ENCODE data around the gene SLC12A7.

DNA sequence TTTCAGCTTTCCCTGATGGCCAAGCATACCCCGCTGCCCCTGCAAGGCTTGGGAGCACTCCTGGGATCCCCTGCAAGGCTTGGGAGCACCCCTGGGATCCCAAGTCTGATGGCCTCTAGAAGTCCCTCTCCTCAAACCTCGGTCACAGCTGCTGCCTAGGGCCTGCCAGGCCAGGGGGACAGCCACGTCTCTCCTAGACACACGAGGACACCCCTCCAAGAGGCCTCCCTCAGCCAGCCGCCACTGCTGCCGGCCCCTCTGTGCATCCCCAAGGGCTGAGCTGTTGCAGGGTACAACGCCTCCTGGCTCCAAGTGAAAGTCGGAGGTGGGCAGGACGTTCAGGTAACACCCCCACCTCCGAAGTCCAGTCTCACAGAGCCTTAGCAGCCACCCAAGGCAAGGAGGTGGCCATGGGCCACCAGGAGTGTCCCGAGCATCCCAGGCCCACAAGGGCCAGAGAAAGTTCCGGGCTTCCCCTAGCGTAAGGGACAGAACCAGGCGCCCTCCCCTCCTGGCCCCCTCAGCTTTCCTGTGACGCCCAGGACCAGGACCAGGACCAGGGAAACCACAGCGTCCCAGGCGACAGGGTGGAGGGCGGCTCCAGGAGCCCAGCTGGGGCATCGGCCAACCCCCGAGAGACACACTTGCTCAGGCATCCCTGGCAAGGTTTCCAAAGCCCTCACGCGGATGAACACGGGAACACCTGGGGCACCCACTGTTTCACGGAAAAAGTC lies 17.3 kb upstream of the SLC12A7 start:
- no peak for TF ChIP-seq SUZ12 (IDR thresholded peaks at IDR 0.05; ENCODE audit: extremely low read depth, insufficient read depth, insufficient read length)
- TF ChIP-seq ZNF274 (IDR thresholded peaks at IDR 0.05; ENCODE audit: low read depth, low read length): no peak
- TF ChIP-seq YY1 (IDR thresholded peaks at IDR 0.05; ENCODE audit: insufficient read depth, insufficient read length): no peak

Data from NT2/D1 (cell line).